Fibroblast of lung (primary cell): ENCODE results near the gene PYGO1. TPM values are rescaled to one million over a fixed set of nuclear protein-coding genes. Genes with fewer than 3 reads are reported as not detected.

Experiments used
- DNase-seq, 2 donors: peaks; one replicate each; pipeline versions ENCODE4 v3.0.0 to v3.0.0-alpha.2; 2010; ENCODE audit warnings: low read depth in 2 of 2
- H2AFZ ChIP-seq: 2 replicates; pipeline ENCODE4 v1.5.1; 2012; ENCODE audit warnings: low read length, control low read depth, inconsistent platforms
- H3K27ac ChIP-seq: 2 replicates; pipeline ENCODE4 v1.5.1; 2011; ENCODE audit warnings: low read length, control low read depth; ENCODE audit not compliant: insufficient read depth
- H3K27me3 ChIP-seq: 2 replicates; pipeline ENCODE4 v1.5.1; 2011; ENCODE audit warnings: mild to moderate bottlenecking, low read length; ENCODE audit not compliant: control insufficient read depth, insufficient read depth
- H3K36me3 ChIP-seq: 2 replicates; pipeline ENCODE4 v1.5.1; 2011; ENCODE audit warnings: low read length; ENCODE audit not compliant: control insufficient read depth, insufficient read depth
- H3K4me1 ChIP-seq: 2 replicates; pipeline ENCODE4 v1.5.1; 2011; ENCODE audit warnings: low read length; ENCODE audit not compliant: control insufficient read depth, insufficient read depth; ENCODE audit errors: extremely low read depth
- H3K4me2 ChIP-seq: 2 replicates; pipeline ENCODE4 v1.5.1; 2011; ENCODE audit warnings: low read length, control low read depth; ENCODE audit not compliant: insufficient read depth; ENCODE audit errors: extremely low read depth
- H3K4me3 ChIP-seq, 4 experiments: fragments of 200-600 bp in 1 of 4; sonication (generic) in 1 of 4; replicated peaks in 1 of 4; 2 replicates each; pipeline ENCODE4 v1.5.1; 2011 to 2016; ENCODE audit warnings: low read length in 4 of 4, low read depth in 3 of 4, mild to moderate bottlenecking in 3 of 4, control low read depth in 2 of 4, inconsistent platforms in 1 of 4, mixed read lengths in 1 of 4; ENCODE audit not compliant: insufficient read depth in 1 of 4; ENCODE audit errors: control extremely low read depth in 1 of 4
- H3K79me2 ChIP-seq: 2 replicates; pipeline ENCODE4 v1.5.1; 2012; ENCODE audit warnings: mild to moderate bottlenecking, low read length, inconsistent platforms; ENCODE audit not compliant: control insufficient read depth, insufficient read depth
- H3K9ac ChIP-seq: 2 replicates; pipeline ENCODE4 v1.5.1; 2011; ENCODE audit warnings: mild to moderate bottlenecking, low read length, control low read depth; ENCODE audit not compliant: insufficient read depth
- H3K9me3 ChIP-seq: 2 replicates; pipeline ENCODE4 v1.5.1; 2012; ENCODE audit warnings: low read depth, low read length; ENCODE audit not compliant: control insufficient read depth, insufficient read depth
- H4K20me1 ChIP-seq: 2 replicates; pipeline ENCODE4 v1.5.1; 2011; ENCODE audit warnings: low read length; ENCODE audit not compliant: control insufficient read depth, insufficient read depth; ENCODE audit errors: extremely low read depth
- EZH2 ChIP-seq: IDR thresholded peaks from 2 replicates; pipeline ENCODE4 v1.5.1; 2012; ENCODE audit warnings: low read length, control low read depth, mild to moderate bottlenecking; ENCODE audit errors: missing control alignments
- polyA plus RNA-seq, 2 donors: library from polyadenylated mRNA; depleted of rRNA in 1 of 2; stranded (reverse) in 1 of 2; unstranded in 1 of 2; fragments of >200 nt; gene quantifications; 2 replicates each; pipeline ENCODE4 v1.2.1, GENCODE V29; 2011 to 2012; ENCODE audit warnings: missing spikeins in 1 of 2
- total RNA-seq: library from RNA; depleted of rRNA; stranded (reverse); fragments of >200 nt; gene quantifications from 2 replicates; pipeline ENCODE4 v1.2.1, GENCODE V29; 2014
- TF ChIP-seq, protein P1 (sequence below), 2 donors: IDR thresholded peaks in 1 of 2; conservative IDR thresholded peaks in 1 of 2; 1 replicate in 1 of 2; 2 replicates in 1 of 2; pipeline ENCODE4 v1.5.1; 2011 to 2012; ENCODE audit warnings: low read length in 2 of 2, control low read depth in 1 of 2, inconsistent platforms in 1 of 2, low read depth in 1 of 2, mild to moderate bottlenecking in 1 of 2

PYGO1 gene
- total and polyA plus RNA-seq, 2 donors (not counting 1 experiment from before 2014, with no cell fraction given) = 10.1 to 11.3 TPM

DNA sequence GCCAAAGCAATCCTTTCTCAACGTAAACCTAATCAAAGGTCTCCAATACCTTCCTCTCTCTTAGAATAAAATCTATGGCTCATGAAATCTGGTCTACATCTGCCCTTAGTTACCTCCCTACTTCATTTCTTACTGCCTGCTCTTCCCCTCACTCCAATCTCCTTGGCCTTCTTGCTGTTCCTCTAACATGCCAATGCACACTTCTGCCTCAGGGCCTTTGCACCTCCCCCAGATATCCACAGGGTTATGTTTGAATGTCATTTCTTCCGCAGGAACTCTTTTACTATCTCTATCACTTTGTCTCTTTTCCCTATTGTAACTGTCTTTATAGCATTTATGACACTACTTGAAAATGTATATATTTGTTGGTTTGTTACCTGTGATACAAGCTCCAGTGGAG, 44.3 kb upstream of the PYGO1 start:
- Histone ChIP-seq H3K4me1 (peaks cover 3% of the 10 kb centered on the region), H3K4me3 (no peak overlapping the region), H3K4me2 (no peak overlapping the region), H3K27ac (no peak overlapping the region), H3K36me3 (no peaks in the 10 kb centered on the region), H3K79me2 (no peaks in the 10 kb centered on the region), H4K20me1 (no peaks in the 10 kb centered on the region), H2AFZ (no peak overlapping the region), H3K9ac (no peak overlapping the region), H3K27me3 (no peaks in the 10 kb centered on the region), H3K9me3 (no peaks in the 10 kb centered on the region)
- no peak for TF ChIP-seq EZH2
- TF ChIP-seq, protein P1, sequence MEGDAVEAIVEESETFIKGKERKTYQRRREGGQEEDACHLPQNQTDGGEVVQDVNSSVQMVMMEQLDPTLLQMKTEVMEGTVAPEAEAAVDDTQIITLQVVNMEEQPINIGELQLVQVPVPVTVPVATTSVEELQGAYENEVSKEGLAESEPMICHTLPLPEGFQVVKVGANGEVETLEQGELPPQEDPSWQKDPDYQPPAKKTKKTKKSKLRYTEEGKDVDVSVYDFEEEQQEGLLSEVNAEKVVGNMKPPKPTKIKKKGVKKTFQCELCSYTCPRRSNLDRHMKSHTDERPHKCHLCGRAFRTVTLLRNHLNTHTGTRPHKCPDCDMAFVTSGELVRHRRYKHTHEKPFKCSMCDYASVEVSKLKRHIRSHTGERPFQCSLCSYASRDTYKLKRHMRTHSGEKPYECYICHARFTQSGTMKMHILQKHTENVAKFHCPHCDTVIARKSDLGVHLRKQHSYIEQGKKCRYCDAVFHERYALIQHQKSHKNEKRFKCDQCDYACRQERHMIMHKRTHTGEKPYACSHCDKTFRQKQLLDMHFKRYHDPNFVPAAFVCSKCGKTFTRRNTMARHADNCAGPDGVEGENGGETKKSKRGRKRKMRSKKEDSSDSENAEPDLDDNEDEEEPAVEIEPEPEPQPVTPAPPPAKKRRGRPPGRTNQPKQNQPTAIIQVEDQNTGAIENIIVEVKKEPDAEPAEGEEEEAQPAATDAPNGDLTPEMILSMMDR (conservative IDR thresholded peaks at IDR 0.05 in 1 of 2, IDR thresholded peaks at IDR 0.05 in 1 of 2; ENCODE audit: low read depth in 1 of 2, low read length in 2 of 2) = no peak
- no peak for DNase-seq

DNA sequence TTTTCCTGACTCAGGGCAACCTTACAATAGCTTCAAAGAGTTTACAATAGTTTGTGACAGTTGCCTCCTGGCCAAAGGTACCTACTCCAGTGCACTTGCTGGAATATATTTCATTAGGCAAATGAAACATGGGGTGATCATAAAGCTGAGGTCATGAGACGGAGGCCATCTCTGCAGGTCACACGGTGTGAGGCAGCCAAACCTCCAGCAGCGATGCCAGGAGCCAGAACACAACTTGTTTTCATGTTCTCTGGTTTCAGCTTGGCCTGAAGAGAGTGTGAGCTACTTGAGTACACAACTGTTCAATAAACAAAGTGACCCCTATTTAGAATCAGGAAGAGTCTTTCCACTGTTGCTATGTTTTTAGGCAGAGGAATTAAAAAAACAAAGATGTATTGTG, 42.7 kb upstream of the PYGO1 start:
- TF ChIP-seq, protein P1 (conservative IDR thresholded peaks at IDR 0.05 in 1 of 2, IDR thresholded peaks at IDR 0.05 in 1 of 2; ENCODE audit: low read depth in 1 of 2, low read length in 2 of 2) = no peak
- TF ChIP-seq EZH2 = no peak
- H3K27ac ChIP-seq = no peak overlapping the region
- peaks cover 3% of the 10 kb centered on the region for H3K4me1 ChIP-seq
- no peak overlapping the region for H3K4me3 ChIP-seq
- no peaks in the 10 kb centered on the region for H4K20me1 ChIP-seq
- H3K36me3 ChIP-seq = no peaks in the 10 kb centered on the region
- H3K27me3 ChIP-seq = no peaks in the 10 kb centered on the region
- H2AFZ ChIP-seq = no peak overlapping the region
- peak in 1 of 2 donors; percentile 19 for DNase-seq
- H3K9me3 ChIP-seq = no peaks in the 10 kb centered on the region
- no peak overlapping the region for H3K9ac ChIP-seq
- no peaks in the 10 kb centered on the region for H3K79me2 ChIP-seq
- H3K4me2 ChIP-seq = no peak overlapping the region

DNA sequence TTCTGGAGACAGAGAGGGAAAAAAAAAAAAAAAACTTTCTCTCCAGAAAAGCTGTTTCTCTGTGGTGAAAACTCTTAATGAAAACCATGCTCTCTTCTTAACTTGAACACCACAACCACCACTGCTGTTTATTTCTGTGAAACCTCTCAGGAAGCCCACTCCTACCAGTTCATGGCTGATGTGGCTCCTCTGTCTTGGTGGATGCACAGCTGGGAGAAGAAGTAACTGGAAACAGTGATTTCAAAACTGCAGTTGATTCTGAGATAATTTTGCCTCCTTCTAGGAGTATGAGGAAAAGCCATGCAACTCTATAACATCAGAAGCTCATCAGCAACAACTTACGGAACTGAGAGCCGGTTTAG, 40.2 kb upstream of the PYGO1 start:
- no peaks in the 10 kb centered on the region for H3K36me3 ChIP-seq
- no peaks in the 10 kb centered on the region for H3K79me2 ChIP-seq
- no peaks in the 10 kb centered on the region for H4K20me1 ChIP-seq
- H3K27me3 ChIP-seq = no peaks in the 10 kb centered on the region
- no peak for TF ChIP-seq EZH2
- TF ChIP-seq, protein P1 (conservative IDR thresholded peaks at IDR 0.05 in 1 of 2, IDR thresholded peaks at IDR 0.05 in 1 of 2; ENCODE audit: low read depth in 1 of 2, low read length in 2 of 2) = no peak
- H2AFZ ChIP-seq = peak overlapping the region; percentile 48
- H3K27ac ChIP-seq = no peak overlapping the region
- no peaks in the 10 kb centered on the region for H3K9me3 ChIP-seq
- peaks cover 3% of the 10 kb centered on the region for H3K4me1 ChIP-seq
- H3K4me2 ChIP-seq = no peak overlapping the region
- no peak overlapping the region for H3K4me3 ChIP-seq
- DNase-seq = peak; percentile 2 to 33
- H3K9ac ChIP-seq = no peak overlapping the region
